H1 (cell line): ENCODE data around the gene TUBB1. TPM values are rescaled to one million over a fixed set of nuclear protein-coding genes. Genes with fewer than 3 reads are reported as not detected.

Source experiments
- CTCF ChIA-PET: fragments of 300-600 bp; sonication (Branson Sonifier 250); formaldehyde crosslinking; loops from one replicate; lab custom pipeline; 2021; ENCODE audit not compliant: partially characterized antibody; lab: Charles Lee
- POLR2A ChIA-PET: fragments of 300-600 bp; sonication (Branson Sonifier 250); formaldehyde crosslinking; loops from one replicate; lab custom pipeline; 2021; ENCODE audit warnings: inconsistent platforms; ENCODE audit not compliant: partially characterized antibody; lab: Charles Lee
- DNase-seq, 2 experiments: peaks; one replicate each; pipeline versions ENCODE4 v3.0.0 to v3.0.0-alpha.2; 2010 to 2022; ENCODE audit warnings: low spot score in 2 of 2, low read depth in 1 of 2, mixed read lengths in 1 of 2
- FAIRE-seq: peaks from 2 replicates; lab custom pipeline; 2011; peaks lifted over from hg19 to GRCh38; lab: Jason Lieb, UNC
- H2AFZ ChIP-seq: 2 replicates; pipeline ENCODE4 v1.8.1; 2012; ENCODE audit warnings: low read length, inconsistent platforms
- H2AK5ac ChIP-seq: 2 replicates; pipeline ENCODE4 v1.6.1; 2013; ENCODE audit warnings: low read depth, low read length
- H2BK120ac ChIP-seq: replicated peaks from 2 replicates; pipeline ENCODE3; 2013; ENCODE audit warnings: low read depth, low read length, inconsistent platforms
- H2BK12ac ChIP-seq: 2 replicates; pipeline ENCODE4 v1.6.1; 2013; ENCODE audit warnings: low read depth, low read length
- H2BK15ac ChIP-seq: 2 replicates; pipeline ENCODE4 v1.6.1; 2013; ENCODE audit warnings: low read length
- H2BK20ac ChIP-seq: 2 replicates; pipeline ENCODE4 v1.6.1; 2013; ENCODE audit warnings: low read length
- H2BK5ac ChIP-seq: 2 replicates; pipeline ENCODE4 v1.6.1; 2013; ENCODE audit warnings: low read depth, low read length
- H3K14ac ChIP-seq: 2 replicates; pipeline ENCODE4 v1.6.1; 2013; ENCODE audit warnings: inconsistent platforms; ENCODE audit not compliant: insufficient read length
- H3K18ac ChIP-seq: 2 replicates; pipeline ENCODE4 v1.6.1; 2013; ENCODE audit warnings: low read length; ENCODE audit errors: extremely low read depth
- H3K23ac ChIP-seq: 2 replicates; pipeline ENCODE4 v1.6.1; 2013; ENCODE audit warnings: inconsistent platforms; ENCODE audit not compliant: insufficient read length
- H3K23me2 ChIP-seq: 2 replicates; pipeline ENCODE4 v1.6.1; 2013; ENCODE audit warnings: low read depth, low read length
- H3K27ac ChIP-seq: 2 replicates; pipeline ENCODE4 v1.6.1; 2011; ENCODE audit warnings: low read depth, low read length, inconsistent platforms
- H3K27me3 ChIP-seq, 4 experiments: replicated peaks in 1 of 4; 1 replicate in 1 of 4; 2 replicates in 3 of 4; pipeline versions ENCODE4 v1.6.1 to v1.8.1; 2011 to 2013; ENCODE audit warnings: low read length in 3 of 4, mild to moderate bottlenecking in 3 of 4, inconsistent platforms in 2 of 4, mixed read lengths in 2 of 4, moderate library complexity in 1 of 4; ENCODE audit not compliant: control insufficient read depth in 3 of 4, insufficient read depth in 3 of 4; ENCODE audit errors: extremely low read depth in 1 of 4
- H3K36me3 ChIP-seq, 4 experiments: 2 replicates each; pipeline versions ENCODE4 v1.6.1 to v1.8.1; 2011 to 2013; ENCODE audit warnings: mild to moderate bottlenecking in 4 of 4, low read length in 3 of 4, moderate library complexity in 2 of 4, control low read depth in 1 of 4, inconsistent platforms in 1 of 4; ENCODE audit not compliant: insufficient read depth in 4 of 4, control insufficient read depth in 2 of 4
- H3K4ac ChIP-seq: replicated peaks from 2 replicates; pipeline ENCODE3; 2013; ENCODE audit warnings: low read length, low read depth, mixed read lengths, inconsistent platforms; ENCODE audit not compliant: insufficient read length
- H3K4me1 ChIP-seq, 4 experiments: replicated peaks in 1 of 4; 1 replicate in 1 of 4; 2 replicates in 3 of 4; pipeline versions ENCODE4 v1.6.1 to v1.8.1; 2011 to 2013; ENCODE audit warnings: low read length in 3 of 4, inconsistent platforms in 2 of 4, mixed read lengths in 1 of 4; ENCODE audit not compliant: insufficient read depth in 4 of 4, control insufficient read depth in 3 of 4
- H3K4me2 ChIP-seq, 2 experiments: 2 replicates each; pipeline versions ENCODE4 v1.6.1 to v1.8.1; 2011 to 2013; ENCODE audit warnings: low read depth in 2 of 2, low read length in 2 of 2, control low read depth in 1 of 2, inconsistent platforms in 1 of 2, mild to moderate bottlenecking in 1 of 2; ENCODE audit not compliant: insufficient read depth in 1 of 2
- H3K4me3 ChIP-seq, 4 experiments: fragments of 200-600, 300-600 bp in 1 of 4; sonication (generic), shearing (Covaris generic), sonication (Bioruptor Twin) in 1 of 4; 2 replicates each; pipeline versions ENCODE4 v1.5.1 to v1.8.1; 2011 to 2016; ENCODE audit warnings: low read length in 4 of 4, low read depth in 3 of 4, control low read depth in 2 of 4, inconsistent platforms in 2 of 4, mild to moderate bottlenecking in 2 of 4, mixed read lengths in 1 of 4, moderate library complexity in 1 of 4; ENCODE audit not compliant: insufficient read depth in 2 of 4; ENCODE audit errors: extremely low read depth in 1 of 4
- H3K56ac ChIP-seq: replicated peaks from 2 replicates; pipeline ENCODE3; 2013; ENCODE audit warnings: low read depth, mild to moderate bottlenecking, mixed read lengths, low read length, inconsistent platforms; ENCODE audit not compliant: insufficient read length
- H3K79me1 ChIP-seq: 2 replicates; pipeline ENCODE4 v1.6.1; 2013; ENCODE audit warnings: low read depth, low read length, control low read depth
- H3K79me2 ChIP-seq, 2 experiments: 2 replicates each; pipeline versions ENCODE4 v1.6.1 to v1.8.1; 2012 to 2013; ENCODE audit warnings: low read length in 2 of 2, mild to moderate bottlenecking in 2 of 2, inconsistent platforms in 1 of 2; ENCODE audit not compliant: insufficient read depth in 2 of 2, control insufficient read depth in 1 of 2
- H3K9ac ChIP-seq, 4 experiments: replicated peaks in 1 of 4; 1 replicate in 1 of 4; 2 replicates in 3 of 4; pipeline versions ENCODE4 v1.6.1 to v1.8.1; 2011 to 2013; ENCODE audit warnings: low read depth in 3 of 4, low read length in 3 of 4, control low read depth in 2 of 4, mild to moderate bottlenecking in 2 of 4, moderate library complexity in 2 of 4, inconsistent platforms in 1 of 4; ENCODE audit errors: extremely low read depth in 1 of 4
- H3K9me3 ChIP-seq, 2 experiments: 2 replicates each; pipeline versions ENCODE4 v1.6.1 to v1.8.1; 2012 to 2013; ENCODE audit warnings: mild to moderate bottlenecking in 2 of 2, moderate library complexity in 2 of 2, control low read depth in 1 of 2, inconsistent platforms in 1 of 2, low read depth in 1 of 2, low read length in 1 of 2, mixed read lengths in 1 of 2; ENCODE audit not compliant: insufficient read depth in 2 of 2
- H4K20me1 ChIP-seq, 2 experiments: replicated peaks in 1 of 2; 2 replicates each; pipeline versions ENCODE3 to v1.8.1; 2011 to 2013; ENCODE audit warnings: inconsistent platforms in 2 of 2, low read length in 2 of 2, mild to moderate bottlenecking in 1 of 2; ENCODE audit not compliant: insufficient read depth in 2 of 2, control insufficient read depth in 1 of 2
- H4K5ac ChIP-seq: 2 replicates; pipeline ENCODE4 v1.6.1; 2013; ENCODE audit warnings: low read length, low read depth, mixed read lengths, inconsistent platforms; ENCODE audit not compliant: insufficient read length
- H4K8ac ChIP-seq: 2 replicates; pipeline ENCODE4 v1.8.0; 2013; ENCODE audit warnings: mild to moderate bottlenecking, moderate library complexity, low read length, inconsistent platforms; ENCODE audit not compliant: insufficient read depth; ENCODE audit errors: extremely low read depth
- H4K91ac ChIP-seq: replicated peaks from 2 replicates; pipeline ENCODE3; 2013; ENCODE audit warnings: low read length, mixed read lengths, inconsistent platforms; ENCODE audit not compliant: insufficient read length
- BACH1 ChIP-seq: IDR thresholded peaks from 2 replicates; pipeline ENCODE4 v1.6.1; 2012; ENCODE audit warnings: low read length, improper control_type of control experiment
- BCL11A ChIP-seq, 2 experiments: IDR thresholded peaks; one replicate each; pipeline ENCODE4 v1.6.1; 2011; ENCODE audit warnings: low read depth in 2 of 2, low read length in 2 of 2, mild to moderate bottlenecking in 2 of 2
- EZH2 ChIP-seq: fragments of 200-600 bp; sonication (generic); IDR thresholded peaks from 2 replicates; pipeline ENCODE4 v1.7.1; 2012; ENCODE audit warnings: low read depth, mild to moderate bottlenecking, moderate library complexity, low read length, inconsistent platforms; ENCODE audit not compliant: severe bottlenecking
- HDAC2 ChIP-seq, 2 experiments: fragments of 300-600 bp in 1 of 2; sonication (generic) in 1 of 2; IDR thresholded peaks; 2 replicates each; pipeline ENCODE4 v1.6.1; 2011 to 2012; ENCODE audit warnings: low read depth in 2 of 2, low read length in 2 of 2, mild to moderate bottlenecking in 2 of 2, moderate library complexity in 2 of 2, borderline replicate concordance in 1 of 2, inconsistent platforms in 1 of 2
- HDAC6 ChIP-seq: IDR thresholded peaks from one replicate; pipeline ENCODE4 v1.7.1; 2012; ENCODE audit warnings: low read depth, mild to moderate bottlenecking, inconsistent platforms, low read length, moderate library complexity
- KDM4A ChIP-seq: IDR thresholded peaks from one replicate; pipeline ENCODE4 v1.7.1; 2012; ENCODE audit warnings: low read depth, mild to moderate bottlenecking, moderate library complexity, low read length, inconsistent platforms; ENCODE audit not compliant: severe bottlenecking
- MAFK ChIP-seq: IDR thresholded peaks from 2 replicates; pipeline ENCODE4 v1.6.1; 2012; ENCODE audit warnings: low read depth, mild to moderate bottlenecking, improper control_type of control experiment, low read length
- POLR2A ChIP-seq, 2 experiments: IDR thresholded peaks; 1 replicate in 1 of 2; 2 replicates in 1 of 2; pipeline ENCODE4 v1.6.1; 2011; ENCODE audit warnings: low read depth in 2 of 2, low read length in 2 of 2, mild to moderate bottlenecking in 2 of 2; ENCODE audit errors: control extremely low read depth in 1 of 2
- POU5F1 ChIP-seq: IDR thresholded peaks from 2 replicates; pipeline ENCODE4 v1.6.1; 2011; ENCODE audit warnings: low read depth, mild to moderate bottlenecking, low read length, moderate library complexity
- RAD21 ChIP-seq, 2 experiments: IDR thresholded peaks in 1 of 2; conservative IDR thresholded peaks in 1 of 2; 2 replicates each; pipeline ENCODE4 v1.6.1; 2011; ENCODE audit warnings: low read depth in 2 of 2, low read length in 2 of 2, improper control_type of control experiment in 1 of 2, inconsistent platforms in 1 of 2, mild to moderate bottlenecking in 1 of 2, moderate library complexity in 1 of 2
- SAP30 ChIP-seq: fragments of 300-600 bp; sonication (generic); IDR thresholded peaks from 2 replicates; pipeline ENCODE4 v1.7.1; 2012; ENCODE audit warnings: low read length, moderate library complexity, mild to moderate bottlenecking, inconsistent platforms; ENCODE audit not compliant: insufficient read depth, insufficient replicate concordance
- SIRT6 ChIP-seq: IDR thresholded peaks from one replicate; pipeline ENCODE4 v1.7.1; 2012; ENCODE audit warnings: low read length, inconsistent platforms
- YY1 ChIP-seq: IDR thresholded peaks from 2 replicates; pipeline ENCODE4 v1.6.1; 2011; ENCODE audit warnings: low read depth, mild to moderate bottlenecking, low read length
- ZNF274 ChIP-seq: IDR thresholded peaks from 2 replicates; pipeline ENCODE4 v1.7.0; 2012; ENCODE audit warnings: low read length, borderline replicate concordance; ENCODE audit errors: extremely low read depth
- WGBS, 2 experiments: shearing (Covaris generic) in 1 of 2; methylation state at CpG; one replicate each; pipeline versions ENCODE4 v1.1.6 to v1.1.7; 2013 to 2015; ENCODE audit warnings: low lambda C conversion rate in 2 of 2, mixed read lengths in 2 of 2, inconsistent platforms in 1 of 2, low coverage in 1 of 2, missing lambda C conversion rate in 1 of 2; ENCODE audit not compliant: insufficient replicate concordance in 2 of 2, insufficient coverage in 1 of 2, insufficient read length in 1 of 2; ENCODE audit errors: extremely low coverage in 1 of 2, missing lambda C conversion rate in 1 of 2; 5-methylcytosine and 5-hydroxymethylcytosine counted together
- polyA plus RNA-seq, 7 experiments: library from polyadenylated mRNA; depleted of rRNA in 3 of 7; stranded (reverse) in 5 of 7; unstranded in 2 of 7; fragments of >200 nt in 5 of 7; fragments of 200-250 nt in 2 of 7; gene quantifications; 1 replicate in 5 of 7; 2 replicates in 1 of 7; 4 replicates in 1 of 7; pipeline versions ENCODE4 v1.2.1 to v1.2.3, GENCODE V29; 2011 to 2013; ENCODE audit warnings: missing spikeins in 2 of 7, mixed read lengths in 2 of 7
- total RNA-seq: library from RNA; stranded (reverse); fragmentation: NEBNext Ultra II Directional; extraction: Animal tissue kit (Norgen Biotek cat#: 25700); gene quantifications from 2 replicates; pipeline ENCODE4 v1.2.1, GENCODE V29; 2021

The TUBB1 gene
- total and polyA plus RNA-seq, 2 of the 8 experiments (the other 6 are each of a cell fraction or from before 2014, with no cell fraction given): not detected

GRCh38 chr20:58991715-58992114, 27.5 kb upstream of the TUBB1 start:
- Histone ChIP-seq H2BK12ac (no peak overlapping the region), H4K8ac (no peak overlapping the region), H4K91ac (no peak overlapping the region), H2BK120ac (no peak overlapping the region), H3K23me2 (no peaks in the 10 kb centered on the region), H2AK5ac (no peak overlapping the region), H3K23ac (no peak overlapping the region), H2BK5ac (no peak overlapping the region), H2BK15ac (no peak overlapping the region), H3K4me3 (no peak overlapping the region), H2AFZ (no peak overlapping the region), H4K20me1 (peaks cover 0 to 14% of the 10 kb centered on the region in 2 experiments), H3K27me3 (no peaks in the 10 kb centered on the region), H3K79me2 (no peaks in the 10 kb centered on the region), H3K14ac (no peak overlapping the region), H3K27ac (no peak overlapping the region), H2BK20ac (no peak overlapping the region), H4K5ac (no peak overlapping the region), H3K79me1 (no peaks in the 10 kb centered on the region; the same call in 1 of the 2 replicates), H3K9ac (no peak overlapping the region), H3K4me1 (no peaks in the 10 kb centered on the region), H3K36me3 (peaks cover 38 to 92% (median 74%) of the 10 kb centered on the region in 4 experiments), H3K4ac (no peak overlapping the region), H3K18ac (no peak overlapping the region), H3K4me2 (no peak overlapping the region), H3K56ac (no peak overlapping the region), H3K9me3 (no peaks in the 10 kb centered on the region)
- DNase-seq: no peak
- 91% methylated on average over 9 of the region's 9 CpGs; no CpG with 5 or more reads in 1 of the 2 experiments for WGBS, 2 experiments
- ChIA-PET POLR2A (interaction anchor here (1.0 to 1.2 kb wide), 3 partner anchors 8 to 30 kb away, joined by 3 to 4 read pairs (median 4); no protein-coding TSS in a partner anchor), CTCF (interaction anchor here (0.6 to 1.5 kb wide), 3 partner anchors 8 to 226 kb away, joined by 3 read pairs; no protein-coding TSS in a partner anchor)
- no peak for FAIRE-seq
- TF ChIP-seq ZNF274 (no peak), SAP30 (no peak), HDAC2 (IDR thresholded peaks at IDR 0.05; ENCODE audit: borderline replicate concordance in 1 of 2, low read depth in 2 of 2, low read length in 2 of 2) (no peak), BCL11A (IDR thresholded peaks at IDR 0.05; ENCODE audit: low read depth in 2 of 2, low read length in 2 of 2) (no peak), BACH1 (no peak), POLR2A (IDR thresholded peaks at IDR 0.05; ENCODE audit: control extremely low read depth in 1 of 2, low read depth in 2 of 2, low read length in 2 of 2) (no peak), YY1 (no peak), KDM4A (no peak), RAD21 (IDR thresholded peaks at IDR 0.05 in 1 of 2, conservative IDR thresholded peaks at IDR 0.05 in 1 of 2; ENCODE audit: low read depth in 2 of 2, low read length in 2 of 2) (no peak), SIRT6 (no peak), EZH2 (no peak), MAFK (no peak), POU5F1 (no peak), HDAC6 (no peak)
